ENCODE measurements around the gene MINDY1. TPM values are rescaled to one million over a fixed set of nuclear protein-coding genes. Genes with fewer than 3 reads are reported as not detected.
A peak's percentile ranks its signal among the peaks of the same experiment; 100 is the strongest.

MINDY1 gene
- total RNA-seq, 1 donor from 2014 or later = 30.9 TPM

- peak overlapping the region; percentile 70 for H3K4me3 Mint-ChIP-seq
- H3K9me3 Mint-ChIP-seq = no peaks in the 10 kb centered on the region
- no peak for DNase-seq (ENCODE audit: low spot score in 2 of 2, unreplicated experiment in 2 of 2)
- no peak for TF ChIP-seq CTCF (IDR thresholded peaks at IDR 0.05; ENCODE audit: unreplicated experiment)
- no peaks in the 10 kb centered on the region for H3K27me3 Mint-ChIP-seq (ENCODE audit: low read depth)
- H3K36me3 Mint-ChIP-seq = no peaks in the 10 kb centered on the region
- no peak overlapping the region for H3K27ac Mint-ChIP-seq
- H3K4me1 Mint-ChIP-seq = peaks cover 33% of the 10 kb centered on the region
Measured at GRCh38 chr1:150976401-150976821, 30.3 kb downstream of the MINDY1 start.

GRCh38 chr1:150974580-150975478, 31.9 kb downstream of the MINDY1 start, which contains the start of gene CERS2:
TSS of gene CERS2 (minus strand) at chr1:150974835. CDS start at chr1:150969090, 5,745 bp downstream.
- Mint-ChIP-seq H3K27ac (peak within 1 kb of the TSS; percentile 92), H3K36me3 (no peaks in the 10 kb centered on the region), H3K27me3 (ENCODE audit: low read depth) (no peaks in the 10 kb centered on the region), H3K9me3 (no peaks in the 10 kb centered on the region), H3K4me1 (peaks cover 39% of the 10 kb centered on the region), H3K4me3 (peak within 1 kb of the TSS; percentile 80)
- no peak for TF ChIP-seq CTCF (IDR thresholded peaks at IDR 0.05; ENCODE audit: unreplicated experiment)
- peak; percentile 80 to 86 for DNase-seq (ENCODE audit: low spot score in 2 of 2, unreplicated experiment in 2 of 2)

GRCh38 chr1:150973836-150974579, 32.7 kb downstream of the MINDY1 start:
- Mint-ChIP-seq H3K4me1 (peaks cover 39% of the 10 kb centered on the region), H3K4me3 (peak overlapping the region; percentile 80), H3K27me3 (ENCODE audit: low read depth) (no peaks in the 10 kb centered on the region), H3K9me3 (no peaks in the 10 kb centered on the region), H3K36me3 (no peaks in the 10 kb centered on the region), H3K27ac (peak overlapping the region; percentile 92)
- peak in 1 of 2 experiments; percentile 59 for DNase-seq (ENCODE audit: low spot score in 2 of 2, unreplicated experiment in 2 of 2)
- TF ChIP-seq CTCF (IDR thresholded peaks at IDR 0.05; ENCODE audit: unreplicated experiment) = no peak

GRCh38 chr1:150973258-150973835, 33.4 kb downstream of the MINDY1 start:
- Mint-ChIP-seq H3K27ac (peak overlapping the region; percentile 92), H3K9me3 (no peaks in the 10 kb centered on the region), H3K4me3 (peak overlapping the region; percentile 80), H3K36me3 (peaks cover 2% of the 10 kb centered on the region), H3K4me1 (peaks cover 39% of the 10 kb centered on the region), H3K27me3 (ENCODE audit: low read depth) (no peaks in the 10 kb centered on the region)
- TF ChIP-seq CTCF (IDR thresholded peaks at IDR 0.05; ENCODE audit: unreplicated experiment) = no peak
- no peak for DNase-seq (ENCODE audit: low spot score in 2 of 2, unreplicated experiment in 2 of 2)

- Mint-ChIP-seq H3K9me3 (no peaks in the 10 kb centered on the region), H3K4me3 (peak overlapping the region; percentile 80), H3K36me3 (peaks cover 2% of the 10 kb centered on the region), H3K27ac (peak overlapping the region; percentile 92), H3K4me1 (peaks cover 39% of the 10 kb centered on the region), H3K27me3 (ENCODE audit: low read depth) (no peaks in the 10 kb centered on the region)
- DNase-seq (ENCODE audit: low spot score in 2 of 2, unreplicated experiment in 2 of 2) = no peak
- TF ChIP-seq CTCF (IDR thresholded peaks at IDR 0.05; ENCODE audit: unreplicated experiment) = no peak
Measured at GRCh38 chr1:150972417-150972940, 34.2 kb downstream of the MINDY1 start.
